Measurements from ENCODE around the gene TRAK1.

Gene TRAK1

GRCh38 chr3:42152193-42152592 is 61.0 kb downstream of the TRAK1 start:
- Histone ChIP-seq H4K20me1 (ENCODE audit: insufficient read depth, low read length) (peaks cover 92% of the 10 kb centered on the region), H3K36me3 (replicated peaks; ENCODE audit: low read depth, low read length) (no peaks in the 10 kb centered on the region), H3K4me1 (ENCODE audit: low read length) (no peaks in the 10 kb centered on the region; the same call in 1 of the 2 replicates), H3K27ac (ENCODE audit: low read length) (no peak overlapping the region), H3K4me2 (ENCODE audit: low read length) (no peak overlapping the region), H3K4me3 (ENCODE audit: low read length) (no peak overlapping the region), H3K9me3 (ENCODE audit: insufficient read depth, low read length) (no peaks in the 10 kb centered on the region), H3K9ac (ENCODE audit: low read length) (no peak overlapping the region), H3K27me3 (ENCODE audit: low read depth, low read length) (no peaks in the 10 kb centered on the region), H2AFZ (ENCODE audit: low read depth, low read length) (no peak overlapping the region), H3K79me2 (ENCODE audit: low read length) (peaks cover 91% of the 10 kb centered on the region)
- TF ChIP-seq CTCF (IDR thresholded peaks at IDR 0.05; ENCODE audit: low read depth, low read length) = no peak
- no peak for TF ChIP-seq EZH2phosphoT487 (IDR thresholded peaks at IDR 0.05; ENCODE audit: low read depth)

- H3K79me2 ChIP-seq (ENCODE audit: low read length) = peaks cover 87% of the 10 kb centered on the region
Observed at GRCh38 chr3:42153039-42153438, 61.9 kb downstream of the TRAK1 start.

GRCh38 chr3:42157540-42158538 is 66.7 kb downstream of the TRAK1 start:
- H3K4me3 ChIP-seq (ENCODE audit: low read length) = no peak overlapping the region
- H3K27me3 ChIP-seq (ENCODE audit: low read depth, low read length) = no peaks in the 10 kb centered on the region
- H3K4me1 ChIP-seq (ENCODE audit: low read length) = peaks cover 8% of the 10 kb centered on the region
- H3K4me2 ChIP-seq (ENCODE audit: low read length) = no peak overlapping the region
- H3K79me2 ChIP-seq (ENCODE audit: low read length) = peaks cover 76% of the 10 kb centered on the region
- H3K27ac ChIP-seq (ENCODE audit: low read length) = no peak overlapping the region
- no peaks in the 10 kb centered on the region for H3K36me3 ChIP-seq (replicated peaks; ENCODE audit: low read depth, low read length)
- H4K20me1 ChIP-seq (ENCODE audit: insufficient read depth, low read length) = peaks cover 83% of the 10 kb centered on the region
- TF ChIP-seq CTCF (IDR thresholded peaks at IDR 0.05; ENCODE audit: low read depth, low read length) (no peak), EZH2phosphoT487 (IDR thresholded peaks at IDR 0.05; ENCODE audit: low read depth) (no peak)
- no peaks in the 10 kb centered on the region for H3K9me3 ChIP-seq (ENCODE audit: insufficient read depth, low read length)
- H2AFZ ChIP-seq (ENCODE audit: low read depth, low read length) = no peak overlapping the region
- no peak overlapping the region for H3K9ac ChIP-seq (ENCODE audit: low read length)

More at GRCh38 chr3:42153039-42153438, 61.9 kb downstream of the TRAK1 start:
- H3K4me3 ChIP-seq (ENCODE audit: low read length) = no peak overlapping the region
- H4K20me1 ChIP-seq (ENCODE audit: insufficient read depth, low read length) = peaks cover 89% of the 10 kb centered on the region
- TF ChIP-seq CTCF (IDR thresholded peaks at IDR 0.05; ENCODE audit: low read depth, low read length) = no peak
- TF ChIP-seq EZH2phosphoT487 (IDR thresholded peaks at IDR 0.05; ENCODE audit: low read depth) = no peak
- H3K9me3 ChIP-seq (ENCODE audit: insufficient read depth, low read length) = no peaks in the 10 kb centered on the region
- no peak overlapping the region for H3K4me2 ChIP-seq (ENCODE audit: low read length)
- H3K27me3 ChIP-seq (ENCODE audit: low read depth, low read length) = no peaks in the 10 kb centered on the region
- H3K4me1 ChIP-seq (ENCODE audit: low read length) = peaks cover 6% of the 10 kb centered on the region
- no peak overlapping the region for H3K27ac ChIP-seq (ENCODE audit: low read length)
- H3K9ac ChIP-seq (ENCODE audit: low read length) = no peak overlapping the region
- no peaks in the 10 kb centered on the region for H3K36me3 ChIP-seq (replicated peaks; ENCODE audit: low read depth, low read length)
- no peak overlapping the region for H2AFZ ChIP-seq (ENCODE audit: low read depth, low read length)

GRCh38 chr3:42159147-42159546 is 68.0 kb downstream of the TRAK1 start:
- H3K4me1 ChIP-seq (ENCODE audit: low read length) = peaks cover 8% of the 10 kb centered on the region
- H4K20me1 ChIP-seq (ENCODE audit: insufficient read depth, low read length) = peaks cover 83% of the 10 kb centered on the region
- H3K27me3 ChIP-seq (ENCODE audit: low read depth, low read length) = no peaks in the 10 kb centered on the region
- H3K9me3 ChIP-seq (ENCODE audit: insufficient read depth, low read length) = no peaks in the 10 kb centered on the region
- peaks cover 4% of the 10 kb centered on the region for H3K36me3 ChIP-seq (replicated peaks; ENCODE audit: low read depth, low read length)
- no peak overlapping the region for H3K4me3 ChIP-seq (ENCODE audit: low read length)
- TF ChIP-seq EZH2phosphoT487 (IDR thresholded peaks at IDR 0.05; ENCODE audit: low read depth) = no peak
- TF ChIP-seq CTCF (IDR thresholded peaks at IDR 0.05; ENCODE audit: low read depth, low read length) = no peak
- H2AFZ ChIP-seq (ENCODE audit: low read depth, low read length) = no peak overlapping the region
- H3K27ac ChIP-seq (ENCODE audit: low read length) = no peak overlapping the region
- H3K4me2 ChIP-seq (ENCODE audit: low read length) = no peak overlapping the region
- H3K9ac ChIP-seq (ENCODE audit: low read length) = no peak overlapping the region
- H3K79me2 ChIP-seq (ENCODE audit: low read length) = peaks cover 75% of the 10 kb centered on the region

Measured in OCI-LY3 (cell line).